MM.1S (cell line): ENCODE results near the gene TLR6.

Source experiments
- DNase-seq: peaks from one replicate; pipeline ENCODE4 v3.0.0-alpha.2; 2015
- H2AFZ ChIP-seq: fragments of 300-600 bp; sonication (generic); 2 replicates; pipeline ENCODE4 v1.6.0; 2016; ENCODE audit warnings: antibody characterized with exemption, low read length
- H3F3A ChIP-seq: fragments of 300-600 bp; sonication (generic); 2 replicates; pipeline ENCODE4 v1.6.1; 2016; ENCODE audit warnings: mild to moderate bottlenecking, antibody characterized with exemption, low read length, moderate library complexity, mixed read lengths; ENCODE audit not compliant: insufficient read depth
- H3K27ac ChIP-seq: fragments of 300-600 bp; sonication (generic); 2 replicates; pipeline ENCODE4 v1.5.1; 2016; ENCODE audit warnings: mild to moderate bottlenecking, low read length
- H3K27me3 ChIP-seq: fragments of 300-600 bp; sonication (generic); replicated peaks from 2 replicates; pipeline ENCODE4 v1.6.0; 2016; ENCODE audit warnings: low read length; ENCODE audit not compliant: insufficient read depth
- H3K36me3 ChIP-seq: fragments of 300-600 bp; sonication (generic); replicated peaks from 2 replicates; pipeline ENCODE4 v1.6.1; 2016; ENCODE audit warnings: mild to moderate bottlenecking, low read length, mixed read lengths; ENCODE audit not compliant: insufficient read depth
- H3K4me1 ChIP-seq: fragments of 300-600 bp; sonication (generic); 2 replicates; pipeline ENCODE4 v1.6.1; 2016; ENCODE audit warnings: low read length, mixed read lengths
- H3K4me2 ChIP-seq: fragments of 300-600 bp; sonication (generic); 2 replicates; pipeline ENCODE4 v1.6.0; 2016; ENCODE audit warnings: low read depth, low read length
- H3K4me3 ChIP-seq: fragments of 300-600 bp; sonication (generic); 2 replicates; pipeline ENCODE4 v1.5.1; 2016; ENCODE audit warnings: low read length, mixed read lengths
- H3K79me2 ChIP-seq: fragments of 300-600 bp; sonication (generic); 2 replicates; pipeline ENCODE4 v1.6.1; 2016; ENCODE audit warnings: mixed run types, low read length, mixed read lengths
- H3K9ac ChIP-seq: fragments of 300-600 bp; sonication (generic); 2 replicates; pipeline ENCODE4 v1.6.1; 2016; ENCODE audit warnings: low read length, mixed read lengths
- H3K9me2 ChIP-seq: fragments of 300-600 bp; sonication (generic); replicated peaks from 2 replicates; pipeline ENCODE4 v1.6.1; 2016; ENCODE audit warnings: mild to moderate bottlenecking, low read length, mixed read lengths; ENCODE audit not compliant: insufficient read depth
- H3K9me3 ChIP-seq: fragments of 300-600 bp; sonication (generic); replicated peaks from 2 replicates; pipeline ENCODE4 v1.6.1; 2016; ENCODE audit warnings: mild to moderate bottlenecking, low read length, mixed read lengths; ENCODE audit not compliant: insufficient read depth
- H4K20me1 ChIP-seq: fragments of 300-600 bp; sonication (generic); 2 replicates; pipeline ENCODE4 v1.6.1; 2016; ENCODE audit warnings: mild to moderate bottlenecking, low read length, moderate library complexity, mixed read lengths; ENCODE audit not compliant: insufficient read depth
- CTCF ChIP-seq: fragments of 300-600 bp; sonication (generic); IDR thresholded peaks from 2 replicates; pipeline ENCODE4 v1.5.1; 2016; ENCODE audit warnings: antibody characterized with exemption, low read length, mixed read lengths
- EZH2 ChIP-seq: fragments of 300-600 bp; sonication (generic); optimal IDR thresholded peaks from 2 replicates; pipeline ENCODE3; 2017; ENCODE audit warnings: low read depth, mild to moderate bottlenecking, antibody characterized with exemption, low read length, mixed read lengths
- EZH2phosphoT487 ChIP-seq: fragments of 300-600 bp; sonication (generic); IDR thresholded peaks from 2 replicates; pipeline ENCODE4 v1.6.1; 2018; ENCODE audit warnings: antibody characterized with exemption, low read length

Gene TLR6

GRCh38 chr4:38804654-38805295 is 51.8 kb downstream of the TLR6 start, which contains the start of gene TLR1:
Gene TLR1 (minus strand): TSS chr4:38804791. CDS start chr4:38798831, 5,960 bp downstream.
- Histone ChIP-seq H3K4me2 (peak within 1 kb of the TSS; percentile 86), H3K79me2 (peaks cover 5% of the 10 kb centered on the region), H3K27me3 (no peaks in the 10 kb centered on the region), H2AFZ (peak within 1 kb of the TSS; percentile 64), H3K4me3 (peak within 1 kb of the TSS; percentile 57), H3K27ac (peak within 1 kb of the TSS; percentile 91), H3K36me3 (no peaks in the 10 kb centered on the region), H3K9me3 (no peaks in the 10 kb centered on the region), H3K4me1 (peaks cover 13% of the 10 kb centered on the region), H3K9me2 (no peaks in the 10 kb centered on the region), H4K20me1 (no peaks in the 10 kb centered on the region), H3F3A (peaks cover 27% of the 10 kb centered on the region), H3K9ac (peak within 1 kb of the TSS; percentile 64)
- TF ChIP-seq CTCF (peak; percentile 64), EZH2phosphoT487 (no peak)
- DNase-seq, result peak; percentile 78

GRCh38 chr4:38803833-38804653 is 52.6 kb downstream of the TLR6 start:
- DNase-seq, result peak; percentile 68
- peak overlapping the region; percentile 57 for H3K4me3 ChIP-seq
- peak overlapping the region; percentile 91; the same call in 1 of the 2 replicates for H3K27ac ChIP-seq
- H3K9me2 ChIP-seq, result no peaks in the 10 kb centered on the region
- no peak for TF ChIP-seq EZH2phosphoT487
- no peak for TF ChIP-seq EZH2
- no peak for TF ChIP-seq CTCF
- peak overlapping the region; percentile 86 for H3K4me2 ChIP-seq
- H3K4me1 ChIP-seq, result peaks cover 13% of the 10 kb centered on the region
- no peaks in the 10 kb centered on the region for H4K20me1 ChIP-seq
- H3K36me3 ChIP-seq, result no peaks in the 10 kb centered on the region
- H3K79me2 ChIP-seq, result peaks cover 5% of the 10 kb centered on the region
- peak overlapping the region; percentile 10; the same call in 1 of the 2 replicates for H2AFZ ChIP-seq
- H3K27me3 ChIP-seq, result no peaks in the 10 kb centered on the region
- H3K9ac ChIP-seq, result peak overlapping the region; percentile 64; the same call in 1 of the 2 replicates
- H3K9me3 ChIP-seq, result no peaks in the 10 kb centered on the region
- peaks cover 27% of the 10 kb centered on the region for H3F3A ChIP-seq

- H3K27me3 ChIP-seq, result no peaks in the 10 kb centered on the region
- H3F3A ChIP-seq, result peaks cover 27% of the 10 kb centered on the region
- H4K20me1 ChIP-seq, result no peaks in the 10 kb centered on the region
- H3K4me1 ChIP-seq, result peaks cover 13% of the 10 kb centered on the region
- H3K36me3 ChIP-seq, result no peaks in the 10 kb centered on the region
- H3K4me2 ChIP-seq, result peak overlapping the region; percentile 86; the same call in 1 of the 2 replicates
- H3K9ac ChIP-seq, result no peak overlapping the region
- H3K27ac ChIP-seq, result no peak overlapping the region
- DNase-seq, result no peak
- no peak overlapping the region for H2AFZ ChIP-seq
- TF ChIP-seq EZH2phosphoT487 (no peak), EZH2 (no peak), CTCF (no peak)
- H3K9me3 ChIP-seq, result no peaks in the 10 kb centered on the region
- no peak overlapping the region for H3K4me3 ChIP-seq
- H3K79me2 ChIP-seq, result peaks cover 5% of the 10 kb centered on the region
- no peaks in the 10 kb centered on the region for H3K9me2 ChIP-seq
Measured at GRCh38 chr4:38802561-38803355, 53.9 kb downstream of the TLR6 start.
